Measurements from ENCODE around the gene COL5A1.
"Not testable (repeated sequence)": the region's sequence is repeated elsewhere in the genome, so short reads cannot be mapped to it uniquely, and the experiment has no call there.

Gene COL5A1

GRCh38 chr9:134712926-134713325, 71.3 kb downstream of the COL5A1 start:
- no peak for DNase-seq

GRCh38 chr9:134715536-134715935, 73.9 kb downstream of the COL5A1 start:
- DNase-seq = not testable (repeated sequence)

GRCh38 chr9:134716067-134716466, 74.5 kb downstream of the COL5A1 start:
- DNase-seq = no peak

GRCh38 chr9:134717056-134717455, 75.5 kb downstream of the COL5A1 start:
- DNase-seq = no peak

GRCh38 chr9:134717924-134718645, 76.5 kb downstream of the COL5A1 start:
- DNase-seq = no peak

GRCh38 chr9:134719331-134719730, 77.7 kb downstream of the COL5A1 start:
- DNase-seq = no peak

- DNase-seq = no peak
These were observed 78.6 kb downstream of the COL5A1 start for GRCh38 chr9:134720136-134720753.

- no peak for DNase-seq
These were observed 79.2 kb downstream of the COL5A1 start for GRCh38 chr9:134720796-134721195.

GRCh38 chr9:134721344-134721743, 79.7 kb downstream of the COL5A1 start:
- DNase-seq = no peak

- DNase-seq = no peak
These were observed 80.6 kb downstream of the COL5A1 start for GRCh38 chr9:134722120-134722701.

- DNase-seq = no peak
These were observed 81.4 kb downstream of the COL5A1 start for GRCh38 chr9:134723037-134723436.

- DNase-seq = no peak
These were observed 82.0 kb downstream of the COL5A1 start for GRCh38 chr9:134723491-134724190.

- DNase-seq = no peak
These were observed 82.8 kb downstream of the COL5A1 start for GRCh38 chr9:134724202-134724911.

- no peak for DNase-seq
These were observed 83.5 kb downstream of the COL5A1 start for GRCh38 chr9:134724912-134725604.

GRCh38 chr9:134725605-134725940, 84.0 kb downstream of the COL5A1 start:
- DNase-seq = no peak

- DNase-seq = no peak
These were observed 84.6 kb downstream of the COL5A1 start for GRCh38 chr9:134726026-134726721.

GRCh38 chr9:134726722-134727034, 85.1 kb downstream of the COL5A1 start:
- DNase-seq = no peak

GRCh38 chr9:134728021-134728795, 86.6 kb downstream of the COL5A1 start:
- DNase-seq = no peak

GRCh38 chr9:134728801-134729495, 87.3 kb downstream of the COL5A1 start:
- no peak for DNase-seq

GRCh38 chr9:134730011-134730760, 88.6 kb downstream of the COL5A1 start:
- DNase-seq = no peak
